ENCODE data around the gene FIGN.

GRCh38 chr2:163606878-163607277 is 128.9 kb downstream of the FIGN start:
- TF ChIP-seq EZH2 (IDR thresholded peaks at IDR 0.05; ENCODE audit: borderline replicate concordance, insufficient read depth, low read length, poor library complexity, severe bottlenecking) (no peak), CTCF (IDR thresholded peaks at IDR 0.05; ENCODE audit: poor library complexity, severe bottlenecking) (no peak), EP300 (conservative IDR thresholded peaks at IDR 0.05; ENCODE audit: poor library complexity, severe bottlenecking) (no peak)
- TF ChIP-seq, protein P1, sequence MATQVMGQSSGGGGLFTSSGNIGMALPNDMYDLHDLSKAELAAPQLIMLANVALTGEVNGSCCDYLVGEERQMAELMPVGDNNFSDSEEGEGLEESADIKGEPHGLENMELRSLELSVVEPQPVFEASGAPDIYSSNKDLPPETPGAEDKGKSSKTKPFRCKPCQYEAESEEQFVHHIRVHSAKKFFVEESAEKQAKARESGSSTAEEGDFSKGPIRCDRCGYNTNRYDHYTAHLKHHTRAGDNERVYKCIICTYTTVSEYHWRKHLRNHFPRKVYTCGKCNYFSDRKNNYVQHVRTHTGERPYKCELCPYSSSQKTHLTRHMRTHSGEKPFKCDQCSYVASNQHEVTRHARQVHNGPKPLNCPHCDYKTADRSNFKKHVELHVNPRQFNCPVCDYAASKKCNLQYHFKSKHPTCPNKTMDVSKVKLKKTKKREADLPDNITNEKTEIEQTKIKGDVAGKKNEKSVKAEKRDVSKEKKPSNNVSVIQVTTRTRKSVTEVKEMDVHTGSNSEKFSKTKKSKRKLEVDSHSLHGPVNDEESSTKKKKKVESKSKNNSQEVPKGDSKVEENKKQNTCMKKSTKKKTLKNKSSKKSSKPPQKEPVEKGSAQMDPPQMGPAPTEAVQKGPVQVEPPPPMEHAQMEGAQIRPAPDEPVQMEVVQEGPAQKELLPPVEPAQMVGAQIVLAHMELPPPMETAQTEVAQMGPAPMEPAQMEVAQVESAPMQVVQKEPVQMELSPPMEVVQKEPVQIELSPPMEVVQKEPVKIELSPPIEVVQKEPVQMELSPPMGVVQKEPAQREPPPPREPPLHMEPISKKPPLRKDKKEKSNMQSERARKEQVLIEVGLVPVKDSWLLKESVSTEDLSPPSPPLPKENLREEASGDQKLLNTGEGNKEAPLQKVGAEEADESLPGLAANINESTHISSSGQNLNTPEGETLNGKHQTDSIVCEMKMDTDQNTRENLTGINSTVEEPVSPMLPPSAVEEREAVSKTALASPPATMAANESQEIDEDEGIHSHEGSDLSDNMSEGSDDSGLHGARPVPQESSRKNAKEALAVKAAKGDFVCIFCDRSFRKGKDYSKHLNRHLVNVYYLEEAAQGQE (IDR thresholded peaks at IDR 0.05; ENCODE audit: borderline replicate concordance) = no peak
